Measurements from ENCODE around the gene HOGA1.
"Not testable (repeated sequence)": the region's sequence is repeated elsewhere in the genome, so short reads cannot be mapped to it uniquely, and the experiment has no call there.

HOGA1 gene

GRCh38 chr10:97642471-97643159 is 58.4 kb downstream of the HOGA1 start:
- DNase-seq, result not testable (repeated sequence)

GRCh38 chr10:97643441-97643985 is 59.3 kb downstream of the HOGA1 start:
- DNase-seq, result no peak

GRCh38 chr10:97644936-97645335 is 60.7 kb downstream of the HOGA1 start:
- DNase-seq, result no peak

- no peak for DNase-seq
Measured at GRCh38 chr10:97647556-97647955, 63.4 kb downstream of the HOGA1 start.

GRCh38 chr10:97648562-97649404 is 64.6 kb downstream of the HOGA1 start:
- DNase-seq, result peak in 2 of 56 donors; percentile 6 to 45

GRCh38 chr10:97649405-97649750 is 65.2 kb downstream of the HOGA1 start:
- DNase-seq, result not testable (repeated sequence)

GRCh38 chr10:97650726-97651125 is 66.5 kb downstream of the HOGA1 start:
- DNase-seq, result peak in 1 of 56 donors; percentile 28

GRCh38 chr10:97651773-97652172 is 67.6 kb downstream of the HOGA1 start:
- DNase-seq, result no peak

- no peak for DNase-seq
Measured at GRCh38 chr10:97656777-97657176, 72.6 kb downstream of the HOGA1 start.

- no peak for DNase-seq
Measured at GRCh38 chr10:97659589-97659988, 75.4 kb downstream of the HOGA1 start.

Data from amygdala (tissue), 56 donors.